Erythroblast (primary cell): ENCODE results near the gene PALLD.
A peak's percentile ranks its signal among the peaks of the same experiment; 100 is the strongest.

Source experiments
- DNase-seq, 2 experiments: peaks; one replicate each; lab custom pipeline; 2025; lab: John Stamatoyannopoulos, UW
- GATA1 ChIP-seq: IDR thresholded peaks from 2 replicates; pipeline ENCODE4 v1.6.1; 2011; ENCODE audit warnings: low read depth, mild to moderate bottlenecking, control low read depth, low read length, moderate library complexity
- POLR2A ChIP-seq: IDR thresholded peaks from 2 replicates; pipeline ENCODE4 v1.6.1; 2011; ENCODE audit warnings: mild to moderate bottlenecking, low read length

PALLD gene

GRCh38 chr4:168569066-168569930, 72.4 kb downstream of the PALLD start:
- TF ChIP-seq GATA1: no peak
- TF ChIP-seq POLR2A: no peak
- peak; percentile 7 to 71 for DNase-seq

GRCh38 chr4:168569931-168570276, 73.1 kb downstream of the PALLD start:
- DNase-seq: no peak
- no peak for TF ChIP-seq POLR2A
- TF ChIP-seq GATA1: no peak

GRCh38 chr4:168570466-168570865, 73.6 kb downstream of the PALLD start:
- TF ChIP-seq POLR2A (no peak), GATA1 (no peak)

GRCh38 chr4:168572002-168572401, 75.2 kb downstream of the PALLD start:
- TF ChIP-seq GATA1 (no peak), POLR2A (no peak)
- DNase-seq: no peak

More at GRCh38 chr4:168570466-168570865, 73.6 kb downstream of the PALLD start:
- DNase-seq: no peak

- TF ChIP-seq GATA1 (no peak), POLR2A (no peak)
Observed at GRCh38 chr4:168573870-168574269, 77.0 kb downstream of the PALLD start.

GRCh38 chr4:168574581-168575295, 77.9 kb downstream of the PALLD start:
- TF ChIP-seq GATA1: no peak
- no peak for TF ChIP-seq POLR2A
- no peak for DNase-seq

More at GRCh38 chr4:168573870-168574269, 77.0 kb downstream of the PALLD start:
- DNase-seq: no peak

GRCh38 chr4:168575473-168575872, 78.6 kb downstream of the PALLD start:
- TF ChIP-seq POLR2A (no peak), GATA1 (no peak)
- no peak for DNase-seq

GRCh38 chr4:168577624-168578023, 80.8 kb downstream of the PALLD start:
- DNase-seq: no peak
- no peak for TF ChIP-seq GATA1
- no peak for TF ChIP-seq POLR2A

- no peak for DNase-seq
- no peak for TF ChIP-seq POLR2A
- no peak for TF ChIP-seq GATA1
Observed at GRCh38 chr4:168580228-168580627, 83.4 kb downstream of the PALLD start.

- no peak for TF ChIP-seq GATA1
- TF ChIP-seq POLR2A: no peak
- no peak for DNase-seq
Observed at GRCh38 chr4:168584321-168584771, 87.5 kb downstream of the PALLD start.

GRCh38 chr4:168585168-168586091, 88.6 kb downstream of the PALLD start:
- DNase-seq: peak; percentile 26 to 47
- no peak for TF ChIP-seq POLR2A

- no peak for DNase-seq
Observed at GRCh38 chr4:168586926-168587325, 90.1 kb downstream of the PALLD start.

More at GRCh38 chr4:168586926-168587325, 90.1 kb downstream of the PALLD start:
- TF ChIP-seq POLR2A: no peak
- TF ChIP-seq GATA1: no peak
